Neutrophil (primary cell): ENCODE measurements around the gene NSD2.
"Not testable (repeated sequence)": the region's sequence is repeated elsewhere in the genome, so short reads cannot be mapped to it uniquely, and the experiment has no call there.

Experiments
- H3K27ac ChIP-seq: fragments of 200-600 bp; sonication (generic); 2 replicates; pipeline ENCODE4 v1.5.1; 2016; ENCODE audit warnings: mild to moderate bottlenecking, moderate library complexity
- H3K27me3 ChIP-seq: fragments of 200-600 bp; sonication (generic); 2 replicates; pipeline ENCODE4 v1.6.0; 2016; ENCODE audit warnings: mild to moderate bottlenecking
- H3K36me3 ChIP-seq: fragments of 200-600 bp; sonication (generic); 2 replicates; pipeline ENCODE4 v1.5.1; 2017
- H3K4me1 ChIP-seq, 2 experiments: fragments of 200-600 bp in 1 of 2; sonication (generic) in 1 of 2; 1 replicate in 1 of 2; 2 replicates in 1 of 2; pipeline versions ENCODE4 v1.5.1 to v1.6.1; 2013 to 2016; ENCODE audit warnings: low read depth in 1 of 2, low read length in 1 of 2, mild to moderate bottlenecking in 1 of 2, moderate library complexity in 1 of 2; ENCODE audit not compliant: control insufficient read depth in 1 of 2, insufficient read depth in 1 of 2
- H3K4me3 ChIP-seq, 2 experiments: fragments of 200-600 bp in 1 of 2; sonication (generic) in 1 of 2; 1 replicate in 1 of 2; 2 replicates in 1 of 2; pipeline ENCODE4 v1.5.1; 2013 to 2016; ENCODE audit warnings: low read depth in 1 of 2, low read length in 1 of 2, mild to moderate bottlenecking in 1 of 2, moderate library complexity in 1 of 2
- H3K9me3 ChIP-seq: fragments of 200-600 bp; sonication (generic); 2 replicates; pipeline ENCODE4 v1.5.1; 2016
- CTCF ChIP-seq: fragments of 200-600 bp; sonication (generic); IDR thresholded peaks from 2 replicates; pipeline ENCODE4 v1.5.1; 2016; ENCODE audit warnings: antibody characterized with exemption

Gene NSD2

DNA sequence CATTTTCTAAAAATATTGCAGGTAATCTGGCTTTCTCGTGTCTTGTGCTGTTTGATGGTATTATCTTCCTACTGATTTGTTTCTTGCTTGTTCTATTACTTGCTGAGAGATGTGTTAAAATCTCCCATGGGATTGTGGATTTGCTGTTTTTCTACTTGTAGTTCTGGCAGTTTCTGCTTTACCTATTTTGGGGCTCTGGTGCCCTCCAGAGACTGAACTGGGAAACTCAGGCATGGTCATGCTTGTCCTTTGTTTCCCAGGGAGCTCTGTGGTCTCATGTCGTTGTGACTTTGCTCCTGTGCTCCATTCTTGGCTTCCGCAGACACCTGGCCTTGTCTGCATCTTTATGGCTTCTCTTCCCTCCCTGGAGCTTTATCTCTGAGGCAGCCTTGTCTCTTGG lies 39.5 kb downstream of the NSD2 start:
- H3K9me3 ChIP-seq: no peaks in the 10 kb centered on the region
- no peaks in the 10 kb centered on the region for H3K27me3 ChIP-seq
- H3K4me1 ChIP-seq: no peaks in the 10 kb centered on the region
- no peak overlapping the region for H3K27ac ChIP-seq
- H3K36me3 ChIP-seq: peaks cover 34% of the 10 kb centered on the region
- no peak overlapping the region for H3K4me3 ChIP-seq
- no peak for TF ChIP-seq CTCF

DNA sequence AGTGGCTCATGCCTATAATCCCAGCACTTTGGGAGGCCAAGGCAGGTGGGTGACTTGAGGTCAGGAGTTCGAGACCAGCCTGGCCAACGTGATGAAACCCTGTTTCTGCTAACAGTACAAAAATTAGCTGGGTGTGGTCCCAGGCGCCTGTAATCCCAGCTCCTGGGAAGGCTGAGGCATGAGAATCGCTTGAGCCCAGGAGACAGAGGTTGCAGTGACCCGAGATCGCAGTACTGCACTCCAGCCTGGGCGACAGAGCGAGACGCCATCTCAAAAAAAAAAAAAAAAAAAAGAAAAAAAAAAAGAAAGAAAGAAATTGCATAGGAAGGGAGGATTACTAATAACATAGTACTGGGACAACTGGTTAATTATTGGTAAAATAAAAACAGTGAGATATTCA lies 40.1 kb downstream of the NSD2 start:
- H3K4me3 ChIP-seq, H3K9me3 ChIP-seq, H3K4me1 ChIP-seq, H3K27ac ChIP-seq, H3K27me3 ChIP-seq: not testable (repeated sequence)
- peaks cover 32% of the 10 kb centered on the region for H3K36me3 ChIP-seq

GRCh38 chr4:1922821-1923220 lies 51.6 kb downstream of the NSD2 start:
- H3K27ac ChIP-seq: no peak overlapping the region
- H3K27me3 ChIP-seq: no peaks in the 10 kb centered on the region
- H3K4me3 ChIP-seq: no peak overlapping the region
- no peak for TF ChIP-seq CTCF
- H3K36me3 ChIP-seq: peaks cover 40% of the 10 kb centered on the region
- no peaks in the 10 kb centered on the region for H3K9me3 ChIP-seq
- peaks cover 2% of the 10 kb centered on the region in 2 experiments for H3K4me1 ChIP-seq

- no peak overlapping the region for H3K4me3 ChIP-seq
These were observed 56.5 kb downstream of the NSD2 start for GRCh38 chr4:1927675-1928074.

DNA sequence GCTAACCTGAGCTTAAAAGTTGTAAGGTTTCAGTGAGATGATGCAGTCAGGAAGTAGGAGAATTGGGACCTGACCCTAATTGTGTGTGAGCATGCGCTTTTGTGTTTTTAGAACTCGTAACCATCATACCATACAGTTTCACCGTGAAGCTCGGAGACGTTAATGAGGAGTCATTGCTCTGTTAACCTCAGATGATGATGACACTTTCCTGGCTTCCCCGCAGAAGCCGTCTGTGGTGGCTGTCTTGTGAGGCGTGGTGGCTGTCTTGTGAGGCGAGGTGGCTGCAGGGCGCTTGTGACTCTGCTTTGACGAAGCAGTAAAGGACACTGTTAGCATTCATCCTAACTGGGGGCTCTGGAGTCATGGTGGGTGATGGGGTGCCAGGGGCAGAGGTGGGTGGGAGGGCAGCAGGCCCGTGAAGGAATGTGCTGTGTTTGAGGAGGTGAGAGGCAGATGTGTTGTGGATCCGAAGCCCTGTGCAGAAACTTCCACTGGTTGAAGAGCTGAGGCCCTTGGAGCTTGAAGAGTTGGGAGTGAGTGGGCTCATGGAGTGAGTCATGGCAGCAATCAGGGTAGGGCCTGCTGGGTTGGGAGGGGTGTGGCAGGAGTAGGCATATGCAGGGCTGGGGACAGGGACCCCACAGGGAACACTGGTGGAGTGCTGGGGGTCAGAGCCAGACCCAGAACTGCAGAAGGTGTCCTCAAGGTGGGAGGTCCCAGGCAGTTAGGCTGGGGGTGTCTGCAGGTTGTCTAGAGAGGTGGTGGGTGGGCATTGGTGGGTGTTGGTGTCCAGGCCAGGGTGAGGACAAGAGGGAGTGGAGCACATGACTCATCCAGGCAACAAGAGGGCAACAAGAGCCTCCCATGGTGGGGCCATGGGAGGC lies 57.4 kb downstream of the NSD2 start:
- Histone ChIP-seq H3K9me3 (no peaks in the 10 kb centered on the region), H3K4me1 (peaks cover 15% of the 10 kb centered on the region in 2 experiments), H3K36me3 (peaks cover 31% of the 10 kb centered on the region), H3K27me3 (no peaks in the 10 kb centered on the region), H3K4me3 (peak overlapping the region; percentile 10 to 17), H3K27ac (peak overlapping the region; percentile 82)
- no peak for TF ChIP-seq CTCF

More at GRCh38 chr4:1927675-1928074, 56.5 kb downstream of the NSD2 start:
- Histone ChIP-seq H3K36me3 (peaks cover 29% of the 10 kb centered on the region), H3K9me3 (no peaks in the 10 kb centered on the region), H3K27ac (no peak overlapping the region), H3K4me1 (peaks cover 15% of the 10 kb centered on the region in 2 experiments), H3K27me3 (no peaks in the 10 kb centered on the region)
- no peak for TF ChIP-seq CTCF

- Histone ChIP-seq H3K27ac (no peak overlapping the region), H3K27me3 (no peaks in the 10 kb centered on the region), H3K4me3 (no peak overlapping the region), H3K9me3 (no peaks in the 10 kb centered on the region), H3K4me1 (peaks cover 14% of the 10 kb centered on the region in 2 experiments), H3K36me3 (peaks cover 50% of the 10 kb centered on the region)
- no peak for TF ChIP-seq CTCF
These were observed 61.5 kb downstream of the NSD2 start for GRCh38 chr4:1932736-1933135.
